NCI-H2107 (cell line): ENCODE data around the gene ZSCAN29.
"Not testable (repeated sequence)": the region's sequence is repeated elsewhere in the genome, so short reads cannot be mapped to it uniquely, and the experiment has no call there.

Experiments
- DNase-seq: peaks from one replicate; lab custom pipeline; 2025; lab: John Stamatoyannopoulos, UW

The ZSCAN29 gene

GRCh38 chr15:43370975-43371974, at the start of gene ZSCAN29, which contains the start of gene TUBGCP4:
ZSCAN29 (minus strand) TSS chr15:43371043; CDS start chr15:43369913, 1,130 bp downstream.
TUBGCP4 (plus strand) TSS chr15:43371101; CDS start chr15:43371355, 254 bp downstream.
- DNase-seq: peak; percentile 23

DNA sequence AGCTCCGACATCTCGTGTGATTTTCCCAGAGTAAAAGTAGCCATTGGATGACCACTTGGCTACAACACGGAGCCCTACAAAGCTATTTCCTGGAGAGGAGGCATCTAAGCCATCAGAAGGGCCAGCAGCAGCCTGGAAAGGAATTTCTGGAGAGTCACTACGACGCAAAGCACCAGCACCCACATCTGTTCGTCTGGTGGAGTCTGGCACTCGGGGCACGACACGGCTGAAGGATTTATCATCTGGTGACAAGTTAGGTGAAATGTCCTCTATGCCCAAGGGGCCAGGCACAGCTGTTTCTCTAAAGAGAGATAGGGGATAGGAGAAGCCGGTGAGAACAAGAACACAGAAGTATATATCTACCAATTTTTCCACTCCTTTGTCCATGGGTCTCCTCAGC, 49.6 kb upstream of the ZSCAN29 start:
- DNase-seq: no peak

DNA sequence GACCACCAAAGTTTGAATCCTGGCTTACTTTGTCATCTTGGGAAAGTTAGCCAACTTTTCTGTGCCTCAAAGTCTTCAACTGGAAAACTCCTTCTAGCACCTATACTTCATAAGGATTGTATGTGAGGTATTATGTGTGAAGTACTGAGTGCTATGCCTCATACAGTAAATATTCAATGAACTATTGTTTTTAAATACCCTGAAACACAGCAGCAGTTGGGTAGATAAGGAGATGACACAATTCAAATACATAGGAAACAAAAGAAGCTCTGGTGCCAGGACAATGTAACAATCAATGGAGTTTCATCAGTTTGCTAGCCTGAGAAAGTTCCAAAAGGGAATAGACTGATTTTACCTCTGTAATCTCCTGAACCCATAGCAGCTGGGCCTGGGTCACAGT, 43.4 kb upstream of the ZSCAN29 start:
- DNase-seq: no peak

- no peak for DNase-seq
Observed at GRCh38 chr15:43412096-43412495, 41.3 kb upstream of the ZSCAN29 start.

DNA sequence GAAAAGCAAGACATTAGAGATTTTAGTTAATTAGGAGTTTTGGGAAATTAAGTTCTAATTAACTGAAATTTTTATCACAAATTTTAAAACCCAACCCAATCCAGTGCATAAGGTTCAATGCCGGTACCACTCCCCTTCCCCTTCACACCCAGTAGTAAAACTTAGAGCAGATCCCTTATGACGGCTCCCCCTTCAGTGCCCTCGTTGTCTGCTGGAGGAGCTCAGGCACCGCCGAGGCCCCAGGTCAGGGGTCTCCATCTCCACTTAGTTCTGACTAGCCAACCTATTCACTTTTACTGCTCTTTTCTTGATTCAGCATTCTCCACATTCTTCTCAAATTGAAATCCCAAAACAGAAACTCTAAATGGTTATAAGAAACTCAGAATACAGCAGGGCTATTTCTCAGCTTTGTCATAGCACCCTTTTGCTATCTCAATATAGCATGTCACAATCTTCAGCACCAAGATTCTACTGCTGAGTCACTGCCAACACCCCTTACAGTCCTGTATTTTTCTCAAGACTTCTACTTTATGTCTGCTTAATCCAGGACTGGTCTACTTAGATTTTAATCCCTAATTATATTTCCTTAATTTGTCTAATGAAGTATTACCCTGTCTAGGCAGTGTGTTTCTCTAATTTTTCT, 39.9 kb upstream of the ZSCAN29 start:
- no peak for DNase-seq

DNA sequence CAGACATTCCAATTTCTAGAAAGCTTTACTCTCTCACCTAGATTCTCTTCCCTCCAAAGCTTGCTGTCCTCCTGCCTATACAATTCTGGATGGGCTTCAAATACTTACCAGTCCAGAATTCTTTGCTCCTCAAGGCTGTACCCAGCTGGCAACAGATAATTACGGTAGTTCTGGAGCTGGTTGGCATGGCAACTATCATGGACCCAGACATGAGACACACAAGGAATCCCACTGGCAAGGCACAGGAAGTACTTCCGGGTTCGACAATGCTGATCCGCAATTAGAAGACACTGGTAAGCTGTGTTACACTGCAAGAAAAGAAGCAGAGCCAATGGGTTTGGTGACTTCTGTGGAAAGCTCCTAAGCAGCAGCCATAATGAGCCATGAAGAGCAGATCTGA, 37.9 kb upstream of the ZSCAN29 start:
- DNase-seq: no peak

DNA sequence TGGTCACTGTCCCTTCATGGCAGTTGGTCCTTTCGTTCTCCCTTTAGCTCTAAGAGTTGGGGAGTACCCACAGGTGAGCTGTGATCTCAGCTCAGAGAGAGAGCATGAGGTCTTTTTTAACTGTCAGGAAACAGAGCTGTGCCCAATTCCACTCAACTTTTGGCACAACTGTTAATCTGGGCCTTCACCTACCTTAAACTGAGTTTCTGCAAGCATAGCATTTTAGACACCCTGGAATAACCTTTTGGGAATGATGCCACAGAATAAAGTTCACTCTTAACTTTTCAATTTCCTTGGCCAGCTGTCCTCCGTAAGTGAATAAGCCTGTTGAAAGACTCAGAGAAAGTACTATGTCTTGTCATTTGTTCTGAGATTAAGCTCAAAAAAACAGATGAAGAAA, 36.0 kb upstream of the ZSCAN29 start:
- no peak for DNase-seq

GRCh38 chr15:43406189-43406588, 35.3 kb upstream of the ZSCAN29 start:
- no peak for DNase-seq

DNA sequence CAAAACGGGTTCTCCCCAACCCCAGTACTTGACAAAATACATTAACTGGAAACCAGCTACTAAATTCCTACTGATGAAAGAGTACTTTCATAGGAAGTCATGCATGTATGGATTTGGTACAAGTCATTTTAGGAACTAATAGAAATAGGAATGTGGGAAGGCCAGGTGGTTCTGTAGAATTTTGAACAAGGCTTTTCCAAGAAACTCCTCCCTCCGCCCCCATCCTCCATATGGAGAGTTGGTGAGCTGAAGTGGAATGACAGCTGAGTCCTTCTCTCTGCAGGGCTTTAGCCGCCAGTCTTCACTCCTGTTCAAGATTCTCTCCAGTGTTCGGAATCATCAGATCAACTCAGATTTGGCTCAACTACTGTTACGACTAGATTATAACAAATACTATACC, 33.3 kb upstream of the ZSCAN29 start:
- DNase-seq: no peak

DNA sequence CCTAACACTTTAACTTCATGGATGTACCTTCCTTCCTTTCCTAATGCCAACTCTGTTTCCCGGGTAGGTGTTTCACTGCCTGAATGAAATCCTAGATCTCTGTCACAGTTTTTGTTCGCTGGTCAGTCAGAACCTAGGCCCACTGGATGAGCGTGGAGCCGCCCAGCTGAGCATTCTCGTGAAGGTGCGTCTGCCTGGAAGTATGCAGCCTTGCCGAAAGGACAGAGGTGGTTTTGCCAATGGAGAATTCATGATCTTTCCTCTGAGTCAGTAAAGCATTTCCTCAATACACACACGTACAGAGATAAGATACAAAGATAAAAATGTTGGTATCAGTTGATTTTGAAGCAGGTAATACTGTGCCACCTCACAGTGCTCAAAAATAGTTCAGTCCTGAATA, 32.8 kb upstream of the ZSCAN29 start:
- DNase-seq: no peak

- DNase-seq: no peak
Observed at GRCh38 chr15:43402255-43402654, 31.4 kb upstream of the ZSCAN29 start.

GRCh38 chr15:43393592-43393991, 22.7 kb upstream of the ZSCAN29 start:
- not testable (repeated sequence) for DNase-seq

GRCh38 chr15:43390723-43391122, 19.9 kb upstream of the ZSCAN29 start:
- no peak for DNase-seq

GRCh38 chr15:43383070-43383469, 12.2 kb upstream of the ZSCAN29 start:
- DNase-seq: no peak

- DNase-seq: no peak
Observed at GRCh38 chr15:43382310-43382709, 11.5 kb upstream of the ZSCAN29 start.

GRCh38 chr15:43378601-43379000, 7.8 kb upstream of the ZSCAN29 start:
- no peak for DNase-seq

- no peak for DNase-seq
Observed at GRCh38 chr15:43376017-43376705, 5.3 kb upstream of the ZSCAN29 start.

DNA sequence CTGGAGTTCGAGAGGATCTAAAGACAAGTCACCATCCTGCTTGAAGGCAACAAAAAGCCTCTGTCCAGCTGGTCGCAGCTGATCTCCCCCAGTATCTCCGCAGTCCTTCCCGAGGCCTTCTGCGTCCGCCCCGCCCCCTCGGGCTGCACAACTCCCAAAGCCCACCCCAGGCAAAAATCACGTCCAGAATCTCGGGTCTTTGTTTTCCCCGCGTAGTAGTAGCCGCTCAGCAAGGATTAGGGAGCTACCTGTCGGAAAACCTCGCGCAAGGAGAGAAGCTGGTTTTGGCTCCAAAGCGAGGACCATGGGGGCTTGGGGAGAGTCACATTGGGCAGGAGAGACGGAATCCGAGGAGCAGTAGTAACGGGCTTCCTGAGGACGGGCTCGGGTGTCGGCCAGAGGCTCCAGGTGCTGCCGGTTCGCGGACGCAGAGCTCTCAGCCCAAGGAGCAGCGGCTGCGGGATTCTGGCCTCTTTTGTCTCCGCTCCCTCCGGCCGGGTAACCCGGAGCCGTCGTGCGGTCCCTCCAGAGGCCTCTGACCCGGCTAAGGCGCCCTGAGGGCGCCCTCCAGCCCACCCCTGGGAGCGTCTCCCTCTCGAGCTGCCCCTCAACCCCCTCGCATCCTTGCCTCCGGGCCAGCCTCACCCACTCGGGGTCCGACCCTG, 401 bp downstream of the ZSCAN29 start:
- DNase-seq: no peak

GRCh38 chr15:43361313-43361903, 9.4 kb downstream of the ZSCAN29 start:
- DNase-seq: no peak

GRCh38 chr15:43360821-43361220, 10.0 kb downstream of the ZSCAN29 start:
- DNase-seq: no peak

- DNase-seq: no peak
Observed at GRCh38 chr15:43352693-43353382, 18.0 kb downstream of the ZSCAN29 start.
